SH-SY5Y (cell line): Measurements from ENCODE around the gene KLF18.

Experiments used
- GATA2 ChIP-seq: IDR thresholded peaks from 2 replicates; pipeline ENCODE4 v1.6.1; 2011; ENCODE audit warnings: mild to moderate bottlenecking, low read depth, low read length
- GATA3 ChIP-seq: IDR thresholded peaks from 2 replicates; pipeline ENCODE4 v1.6.1; 2011; ENCODE audit warnings: low read depth, mild to moderate bottlenecking, low read length, moderate library complexity

- TF ChIP-seq GATA2 (no peak), GATA3 (no peak)
Measured at GRCh38 chr1:44118682-44119081, 22.7 kb downstream of the KLF18 start, which contains the start of gene KLF17.
